A549 (cell line): ENCODE data around the gene VWCE. TPM values are rescaled to one million over a fixed set of nuclear protein-coding genes. Genes with fewer than 3 reads are reported as not detected.
A peak's percentile ranks its signal among the peaks of the same experiment; 100 is the strongest.

ENCODE experiments used
- ATAC-seq, 2 experiments: fragments of 200-7000 bp in 1 of 2; fragments of >200 bp in 1 of 2; cut with Nextera tagmentation in 1 of 2; cut with Tn5 transposase in 1 of 2; 3 replicates each; pipeline versions ENCODE4 v1.8.0 to v1.9.1; 2018 to 2020; ENCODE audit warnings: mild to moderate bottlenecking in 1 of 2, moderate library complexity in 1 of 2
- CTCF ChIA-PET: fragments of 300-600 bp; sonication (Branson Sonifier 250); formaldehyde crosslinking; extraction: SDS; loops from one replicate; lab custom pipeline; 2021; ENCODE audit warnings: antibody characterized with exemption, inconsistent platforms; lab: Yijun Ruan, JAX
- POLR2A ChIA-PET: fragments of 350-600 bp; formaldehyde crosslinking; extraction: SDS; loops from one replicate; lab custom pipeline; 2021; ENCODE audit warnings: antibody characterized with exemption, inconsistent platforms; lab: Yijun Ruan, JAX
- DNase-seq, 2 experiments: peaks; one replicate each; pipeline versions ENCODE4 v3.0.0 to v3.0.0-alpha.2; 2011 to 2016; ENCODE audit warnings: low read depth in 1 of 2, low spot score in 1 of 2
- FAIRE-seq: peaks from 2 replicates; lab custom pipeline; 2011; peaks lifted over from hg19 to GRCh38; lab: Jason Lieb, UNC
- H3K27ac ChIP-seq, 2 experiments: fragments of >200 bp; sonication (Bioruptor Twin); formaldehyde crosslinking; 3 replicates each; pipeline ENCODE4 v1.5.1; 2016 to 2017
- H3K4me1 ChIP-seq: fragments of >200 bp; sonication (Bioruptor Twin); formaldehyde crosslinking; 3 replicates; pipeline ENCODE4 v1.6.1; 2016
- H3K4me2 ChIP-seq: fragments of >200 bp; sonication (Bioruptor Twin); formaldehyde crosslinking; 3 replicates; pipeline ENCODE4 v1.6.1; 2016
- H3K4me3 ChIP-seq: fragments of >200 bp; sonication (Bioruptor Twin); formaldehyde crosslinking; 3 replicates; pipeline ENCODE4 v1.5.1; 2016
- H3K9me3 ChIP-seq: fragments of >200 bp; sonication (Bioruptor Twin); formaldehyde crosslinking; 3 replicates; pipeline ENCODE4 v1.6.1; 2016
- ATOH8 ChIP-seq: fragments of 250-450 bp; sonication (Bioruptor Pico); IDR thresholded peaks from 2 replicates; pipeline ENCODE4 v1.5.0; 2020; ENCODE audit warnings: low read depth, mild to moderate bottlenecking, moderate library complexity
- BHLHE40 ChIP-seq: IDR thresholded peaks from 2 replicates; pipeline ENCODE4 v1.6.1; 2012; ENCODE audit warnings: low read depth, low read length, inconsistent platforms
- CBX2 ChIP-seq: fragments of 200-600 bp; sonication (generic); IDR thresholded peaks from 2 replicates; pipeline ENCODE4 v1.6.1; 2016; ENCODE audit warnings: low read depth, mild to moderate bottlenecking, borderline replicate concordance
- CEBPB ChIP-seq, 2 experiments: fragments of >200 bp in 1 of 2; sonication (Bioruptor Twin) in 1 of 2; formaldehyde crosslinking in 1 of 2; IDR thresholded peaks; 2 replicates each; pipeline ENCODE4 v1.6.1; 2012 to 2016
- CHD4 ChIP-seq: fragments of 200-600 bp; sonication (generic); IDR thresholded peaks from 2 replicates; pipeline ENCODE4 v1.6.1; 2016; ENCODE audit warnings: antibody characterized with exemption, mild to moderate bottlenecking, borderline replicate concordance
- CTCF ChIP-seq: fragments of >200 bp; sonication (Bioruptor Twin); formaldehyde crosslinking; IDR thresholded peaks from 3 replicates; pipeline ENCODE4 v1.5.1; 2016
- ESRRA ChIP-seq: fragments of 150-350 bp; IDR thresholded peaks from 2 replicates; pipeline ENCODE4 v1.6.1; 2014; ENCODE audit warnings: mild to moderate bottlenecking, low read length, borderline replicate concordance
- FOSL2 ChIP-seq, 2 experiments: fragments of 450-650 bp in 1 of 2; fragments of >200 bp in 1 of 2; sonication (Bioruptor Twin) in 1 of 2; formaldehyde crosslinking; IDR thresholded peaks; 2 replicates each; pipeline versions ENCODE4 v1.5.0 to v1.6.1; 2016 to 2020; ENCODE audit warnings: mild to moderate bottlenecking in 1 of 2, moderate library complexity in 1 of 2
- FOXS1 ChIP-seq: fragments of 250-450 bp; sonication (Bioruptor Pico); IDR thresholded peaks from 2 replicates; pipeline ENCODE4 v1.5.0; 2020; ENCODE audit warnings: mild to moderate bottlenecking, moderate library complexity
- GATA3 ChIP-seq: IDR thresholded peaks from 2 replicates; pipeline ENCODE4 v1.6.1; 2012; ENCODE audit warnings: borderline replicate concordance
- HDAC2 ChIP-seq: fragments of 200-600 bp; sonication (generic); IDR thresholded peaks from 2 replicates; pipeline ENCODE4 v1.6.1; 2016
- HES2 ChIP-seq: fragments of >200 bp; sonication (Bioruptor Twin); formaldehyde crosslinking; IDR thresholded peaks from 2 replicates; pipeline ENCODE4 v1.6.1; 2016
- JUN ChIP-seq, 2 experiments: fragments of >200 bp; sonication (Bioruptor Twin); formaldehyde crosslinking; IDR thresholded peaks; 2 replicates in 1 of 2; 3 replicates in 1 of 2; pipeline ENCODE4 v1.6.1; 2016 to 2017
- KDM1A ChIP-seq: fragments of 200-600 bp; sonication (generic); IDR thresholded peaks from 2 replicates; pipeline ENCODE4 v1.6.1; 2016; ENCODE audit warnings: low read depth, mild to moderate bottlenecking
- NPAS2 ChIP-seq: fragments of 250-450 bp; sonication (Bioruptor Pico); IDR thresholded peaks from 2 replicates; pipeline ENCODE4 v1.8.0; 2022; ENCODE audit warnings: mild to moderate bottlenecking, moderate library complexity, borderline replicate concordance
- POLR2A ChIP-seq: IDR thresholded peaks from 2 replicates; pipeline ENCODE4 v1.6.1; 2012; ENCODE audit warnings: mild to moderate bottlenecking, low read length
- POLR2AphosphoS2 ChIP-seq: conservative IDR thresholded peaks from 2 replicates; pipeline ENCODE4 v1.6.1; 2012; ENCODE audit warnings: low read length, improper control_type of control experiment, inconsistent platforms
- RAD21 ChIP-seq, 2 experiments: fragments of >200 bp in 1 of 2; sonication (Bioruptor Twin) in 1 of 2; formaldehyde crosslinking in 1 of 2; IDR thresholded peaks in 1 of 2; conservative IDR thresholded peaks in 1 of 2; 2 replicates in 1 of 2; 3 replicates in 1 of 2; pipeline ENCODE4 v1.6.1; 2012 to 2018; ENCODE audit warnings: inconsistent platforms in 1 of 2
- TFCP2L1 ChIP-seq: fragments of 250-450 bp; sonication (Bioruptor Pico); IDR thresholded peaks from 2 replicates; pipeline ENCODE4 v1.5.0; 2021; ENCODE audit warnings: mild to moderate bottlenecking
- ZFP36 ChIP-seq: fragments of 450-650 bp; IDR thresholded peaks from 2 replicates; pipeline ENCODE4 v1.6.1; 2014; ENCODE audit warnings: borderline replicate concordance; ENCODE audit not compliant: partially characterized antibody
- ZNF302 ChIP-seq: fragments of 250-450 bp; sonication (Bioruptor Pico); IDR thresholded peaks from 2 replicates; pipeline ENCODE4 v1.9.0; 2021; ENCODE audit warnings: inconsistent platforms, mild to moderate bottlenecking, moderate library complexity
- WGBS: methylation state at CpG from one replicate; pipeline ENCODE4 v1.1.6; 2017; ENCODE audit errors: missing lambda C conversion rate; 5-methylcytosine and 5-hydroxymethylcytosine counted together
- polyA plus RNA-seq, 4 experiments: library from polyadenylated mRNA; depleted of rRNA in 3 of 4; stranded (reverse); fragments of >200 nt; fragmentation: RNase III in 1 of 4; extraction: RNeasy Plus Mini Kit Qiagen cat#74134 plus additional on column Dnase treatment in 1 of 4; gene quantifications; 2 replicates in 3 of 4; 3 replicates in 1 of 4; pipeline ENCODE4 v1.2.3, GENCODE V29; 2011 to 2017

Gene VWCE
- polyA plus RNA-seq, 2 of the 4 experiments (the other 2 are of a cell fraction) = 0.45 to 0.65 TPM

- POLR2A ChIA-PET = interaction anchor here (1.7 kb wide), 1 partner anchor 30 kb away, joined by 6 read pairs; the partner anchor contains the start of genes CYB561A3 and TMEM138
- no peak for FAIRE-seq
Observed at GRCh38 chr11:61332281-61332796, 37.2 kb upstream of the VWCE start.

GRCh38 chr11:61331651-61332050 lies 36.5 kb upstream of the VWCE start:
- DNase-seq (no peak), FAIRE-seq (no peak), ATAC-seq (no peak)
- peak overlapping the region; percentile 79 for H3K4me2 ChIP-seq
- H3K9me3 ChIP-seq = no peaks in the 10 kb centered on the region
- TF ChIP-seq FOSL2 (IDR thresholded peaks at IDR 0.05) (no peak), FOSL2 (CRISPR knock-in tag; IDR thresholded peaks at IDR 0.05) (no peak), RAD21 (conservative IDR thresholded peaks at IDR 0.05 in 1 of 2, IDR thresholded peaks at IDR 0.05 in 1 of 2) (no peak), CTCF (no peak), HES2 (no peak), ATOH8 (CRISPR knock-in tag) (no peak), GATA3 (no peak), ZNF302 (CRISPR knock-in tag) (no peak)
- ChIA-PET CTCF (interaction anchor here (0.6 to 5.6 kb wide), 7 partner anchors 10 to 416 kb away, joined by 3 to 41 read pairs (median 4); no protein-coding TSS in a partner anchor), POLR2A (interaction anchor here (1.7 kb wide), 1 partner anchor 30 kb away, joined by 6 read pairs; the partner anchor contains the start of genes CYB561A3 and TMEM138)
- H3K27ac ChIP-seq = peak overlapping the region in 1 of 2 experiments; percentile 93; a peak in 4 of 6 replicates
- WGBS = 78% methylated on average over 6 of the region's 6 CpGs
- H3K4me3 ChIP-seq = peak overlapping the region; percentile 96
- H3K4me1 ChIP-seq = peaks cover 35% of the 10 kb centered on the region

More at GRCh38 chr11:61332281-61332796, 37.2 kb upstream of the VWCE start:
- H3K4me3 ChIP-seq = peak overlapping the region; percentile 96
- H3K4me2 ChIP-seq = peak overlapping the region; percentile 79
- peak in 1 of 2 experiments; percentile 19; a peak in 3 of 6 replicates for ATAC-seq
- under 1% methylated on average over 20 of the region's 24 CpGs for WGBS
- CTCF ChIA-PET = interaction anchor here (0.6 to 5.6 kb wide), 3 partner anchors 10 to 78 kb away, joined by 3 to 41 read pairs (median 4); no protein-coding TSS in a partner anchor
- peak in 1 of 2 experiments; percentile 57 for DNase-seq
- H3K27ac ChIP-seq = peak overlapping the region; percentile 93 to 96
- TF ChIP-seq TFCP2L1 = no peak
- no peak for TF ChIP-seq BHLHE40
- no peak for TF ChIP-seq CHD4
- TF ChIP-seq POLR2A = no peak
- TF ChIP-seq ESRRA = no peak
- TF ChIP-seq POLR2AphosphoS2 = no peak
- peaks cover 35% of the 10 kb centered on the region for H3K4me1 ChIP-seq
- no peaks in the 10 kb centered on the region for H3K9me3 ChIP-seq

- CTCF ChIA-PET = interaction anchor here (1.4 to 5.6 kb wide), 2 partner anchors 19 to 56 kb away, joined by 3 to 41 read pairs; no protein-coding TSS in a partner anchor
- no peak overlapping the region for H3K4me2 ChIP-seq
- DNase-seq (no peak), FAIRE-seq (no peak), ATAC-seq (no peak)
- no peak overlapping the region for H3K27ac ChIP-seq
- POLR2A ChIA-PET = interaction anchor here (1.5 kb wide), 1 partner anchor 32 kb away, joined by 3 read pairs; the partner anchor contains the start of gene TMEM138
- TF ChIP-seq CEBPB (IDR thresholded peaks at IDR 0.05) (no peak), CTCF (no peak), CBX2 (no peak), ZFP36 (no peak), KDM1A (no peak), HDAC2 (no peak), JUN (IDR thresholded peaks at IDR 0.05) (no peak), FOSL2 (IDR thresholded peaks at IDR 0.05) (no peak), FOSL2 (CRISPR knock-in tag; IDR thresholded peaks at IDR 0.05) (no peak), NPAS2 (CRISPR knock-in tag) (no peak), FOXS1 (no peak)
- H3K4me1 ChIP-seq = peaks cover 25% of the 10 kb centered on the region
- 98% methylated on average over 4 of the region's 4 CpGs for WGBS
- no peaks in the 10 kb centered on the region for H3K9me3 ChIP-seq
- H3K4me3 ChIP-seq = no peak overlapping the region
Observed at GRCh38 chr11:61329871-61330270, 34.8 kb upstream of the VWCE start.
